Uterus (tissue), 2 donors: ENCODE results near the gene BPGM.

ENCODE experiments used
- POLR2A ChIP-seq, 2 donors: fragments of 450-650 bp; IDR thresholded peaks; one replicate each; pipeline ENCODE4 v1.6.1; 2016; ENCODE audit warnings: antibody characterized with exemption in 2 of 2, mild to moderate bottlenecking in 1 of 2, moderate library complexity in 1 of 2
- TF ChIP-seq, protein P1 (sequence below), 4 experiments: fragments of 200-600 bp in 2 of 4; fragments of 450-650 bp in 2 of 4; sonication (generic) in 2 of 4; IDR thresholded peaks; one replicate each; pipeline ENCODE4 v1.5.1; 2016 to 2019; ENCODE audit warnings: antibody characterized with exemption in 4 of 4, mild to moderate bottlenecking in 2 of 4, moderate library complexity in 1 of 4

DNA sequence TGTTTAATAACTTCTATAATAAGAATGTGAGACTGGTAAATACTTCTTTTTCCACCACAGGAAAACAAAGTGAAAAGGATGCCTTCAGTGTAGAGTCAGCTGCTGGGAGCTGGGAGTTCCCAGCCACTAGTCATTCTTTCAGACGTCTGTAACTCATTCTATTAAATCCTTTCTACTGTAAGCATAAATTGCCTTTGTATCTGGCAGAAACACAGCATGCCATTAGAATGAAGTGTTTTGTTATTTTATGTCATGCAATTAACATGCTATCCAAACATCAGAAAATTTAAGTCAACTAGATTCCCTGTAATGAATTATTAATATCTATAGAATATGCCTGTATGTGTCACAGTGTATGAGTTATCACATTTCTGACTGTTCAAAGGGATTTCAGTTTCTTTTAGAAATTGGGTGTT lies 14.3 kb downstream of the BPGM start:
- TF ChIP-seq, protein P1, sequence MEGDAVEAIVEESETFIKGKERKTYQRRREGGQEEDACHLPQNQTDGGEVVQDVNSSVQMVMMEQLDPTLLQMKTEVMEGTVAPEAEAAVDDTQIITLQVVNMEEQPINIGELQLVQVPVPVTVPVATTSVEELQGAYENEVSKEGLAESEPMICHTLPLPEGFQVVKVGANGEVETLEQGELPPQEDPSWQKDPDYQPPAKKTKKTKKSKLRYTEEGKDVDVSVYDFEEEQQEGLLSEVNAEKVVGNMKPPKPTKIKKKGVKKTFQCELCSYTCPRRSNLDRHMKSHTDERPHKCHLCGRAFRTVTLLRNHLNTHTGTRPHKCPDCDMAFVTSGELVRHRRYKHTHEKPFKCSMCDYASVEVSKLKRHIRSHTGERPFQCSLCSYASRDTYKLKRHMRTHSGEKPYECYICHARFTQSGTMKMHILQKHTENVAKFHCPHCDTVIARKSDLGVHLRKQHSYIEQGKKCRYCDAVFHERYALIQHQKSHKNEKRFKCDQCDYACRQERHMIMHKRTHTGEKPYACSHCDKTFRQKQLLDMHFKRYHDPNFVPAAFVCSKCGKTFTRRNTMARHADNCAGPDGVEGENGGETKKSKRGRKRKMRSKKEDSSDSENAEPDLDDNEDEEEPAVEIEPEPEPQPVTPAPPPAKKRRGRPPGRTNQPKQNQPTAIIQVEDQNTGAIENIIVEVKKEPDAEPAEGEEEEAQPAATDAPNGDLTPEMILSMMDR (IDR thresholded peaks at IDR 0.05), result no peak
- no peak for TF ChIP-seq POLR2A (IDR thresholded peaks at IDR 0.05)
